ENCODE data around the gene TMEM190. TPM values are rescaled to one million over a fixed set of nuclear protein-coding genes. Genes with fewer than 3 reads are reported as not detected.

Gene TMEM190
- total RNA-seq, result 1.8 TPM in 1 of 2 replicates, not detected in the other

GRCh38 chr19:55376241-55376933 lies at the start of gene TMEM190:
Gene TMEM190 (plus strand): TSS chr19:55376826. CDS start chr19:55376854, 28 bp downstream.

GRCh38 chr19:55339105-55339888 lies 37.3 kb upstream of the TMEM190 start, which contains the start of gene KMT5C:
Gene KMT5C (plus strand): TSS chr19:55339876. CDS start chr19:55341937, 2,061 bp downstream.

GRCh38 chr19:55354698-55355212 lies 21.9 kb upstream of the TMEM190 start, which contains the start of gene COX6B2:
Gene COX6B2 (minus strand): TSS chr19:55354719. CDS start chr19:55354521, 198 bp downstream.

GRCh38 chr19:55362990-55363716 lies 13.5 kb upstream of the TMEM190 start, which contains the start of gene GARIN5B:
Gene GARIN5B (minus strand): TSS chr19:55363260. CDS start chr19:55363066, 194 bp downstream.

GRCh38 chr19:55370305-55370988 lies 6.2 kb upstream of the TMEM190 start, which contains the start of gene IL11:
Gene IL11 (minus strand): TSS chr19:55370463. CDS start chr19:55370310, 153 bp downstream.

GRCh38 chr19:55384131-55384919 lies 7.7 kb downstream of the TMEM190 start, which contains the start of gene TMEM238:
Gene TMEM238 (minus strand): TSS chr19:55384292. CDS start chr19:55384259, 33 bp downstream.

GRCh38 chr19:55385724-55386492 lies 9.3 kb downstream of the TMEM190 start, which contains the start of gene RPL28:
Gene RPL28 (plus strand): TSS chr19:55385932. CDS start chr19:55386358, 426 bp downstream.

GRCh38 chr19:55407550-55407799 lies 30.8 kb downstream of the TMEM190 start, which contains the start of gene UBE2S:
Gene UBE2S (minus strand): TSS chr19:55407788. CDS start chr19:55407589, 199 bp downstream.

Other genes with a start within 250 kb of the TMEM190 start
- 0.65 and 5.2 TPM in 2 replicates for gene TNNT1, start 227.6 kb upstream of the TMEM190 start, total RNA-seq
- gene TNNI3, start 219.1 kb upstream of the TMEM190 start, total RNA-seq, result 1.9 TPM in 1 of 2 replicates, not detected in the other
- gene DNAAF3, start 210.2 kb upstream of the TMEM190 start, total RNA-seq, result 0.65 and 6.7 TPM in 2 replicates
- 0.38 TPM in 1 of 2 replicates, not detected in the other for gene SYT5, start 196.5 kb upstream of the TMEM190 start, total RNA-seq
- gene PTPRH, start 167.3 kb upstream of the TMEM190 start, total RNA-seq, result 0.81 and 3.7 TPM in 2 replicates
- gene TMEM86B, start 148.1 kb upstream of the TMEM190 start, total RNA-seq, result 2.4 TPM in 2 replicates
- 56.5 and 70.4 TPM in 2 replicates for gene PPP6R1, start 117.8 kb upstream of the TMEM190 start, total RNA-seq
- 45.9 and 63.2 TPM in 2 replicates for gene HSPBP1, start 96.7 kb upstream of the TMEM190 start, total RNA-seq
- gene BRSK1, start 92.8 kb upstream of the TMEM190 start, total RNA-seq, result 5.7 and 7.8 TPM in 2 replicates
- gene TMEM150B, start 51.5 kb upstream of the TMEM190 start, total RNA-seq, result not detected in 2 replicates
- 9.9 and 14.8 TPM in 2 replicates for gene KMT5C, start 37.0 kb upstream of the TMEM190 start, total RNA-seq
- gene COX6B2, start 22.1 kb upstream of the TMEM190 start, total RNA-seq, result 1.0 TPM in 1 of 2 replicates, not detected in the other
- gene GARIN5B, start 13.6 kb upstream of the TMEM190 start, total RNA-seq, result 0.13 TPM in 1 of 2 replicates, not detected in the other
- gene IL11, start 6.4 kb upstream of the TMEM190 start, total RNA-seq, result 3.3 and 25.3 TPM in 2 replicates
- gene TMEM238, start 7.5 kb downstream of the TMEM190 start, total RNA-seq, result 1.5 and 3.3 TPM in 2 replicates
- 446 and 474 TPM in 2 replicates for gene RPL28, start 9.1 kb downstream of the TMEM190 start, total RNA-seq
- 61.7 and 400 TPM in 2 replicates for gene UBE2S, start 31.0 kb downstream of the TMEM190 start, total RNA-seq
- under 0.01 TPM in 1 of 2 replicates, not detected in the other for gene SHISA7, start 66.5 kb downstream of the TMEM190 start, total RNA-seq
- 102 and 133 TPM in 2 replicates for gene ISOC2, start 84.8 kb downstream of the TMEM190 start, total RNA-seq
- gene C19orf85, start 87.9 kb downstream of the TMEM190 start, total RNA-seq, result not detected in 2 replicates
- 8.8 and 19.0 TPM in 2 replicates for gene ZNF628, start 99.8 kb downstream of the TMEM190 start, total RNA-seq
- gene NAT14, start 108.4 kb downstream of the TMEM190 start, total RNA-seq, result 27.2 and 76.3 TPM in 2 replicates
- gene SSC5D, start 111.6 kb downstream of the TMEM190 start, total RNA-seq, result 0.81 and 34.0 TPM in 2 replicates
- gene SBK2, start 160.3 kb downstream of the TMEM190 start, total RNA-seq, result 2.4 and 7.9 TPM in 2 replicates
- 0.13 and 0.16 TPM in 2 replicates for gene SBK3, start 168.7 kb downstream of the TMEM190 start, total RNA-seq
- 10.8 and 25.7 TPM in 2 replicates for gene ZNF579, start 204.0 kb downstream of the TMEM190 start, total RNA-seq
- 6.0 and 8.5 TPM in 2 replicates for gene FIZ1, start 222.7 kb downstream of the TMEM190 start, total RNA-seq
- 18.4 and 25.5 TPM in 2 replicates for gene ZNF524, start 223.5 kb downstream of the TMEM190 start, total RNA-seq
- gene ZNF865, start 228.8 kb downstream of the TMEM190 start, total RNA-seq, result 4.6 and 12.7 TPM in 2 replicates
- gene ZNF784, start 247.7 kb downstream of the TMEM190 start, total RNA-seq, result 3.7 and 6.7 TPM in 2 replicates